Activated CD4-positive, alpha-beta T cell treated with anti-CD3 and anti-CD28 coated beads, Interleukin-2, amount 10 ng/mL, durations not matched to agents 7 days and 5 days (primary cell): Measurements from ENCODE around the gene SERPINB2. TPM values are rescaled to one million over a fixed set of nuclear protein-coding genes. Genes with fewer than 3 reads are reported as not detected.

Source experiments
- total RNA-seq, 2 experiments: library from RNA; stranded (reverse); gene quantifications; one replicate each; pipeline ENCODE4 v1.2.3, GENCODE V29; 2021

Gene SERPINB2
- total RNA-seq, 2 experiments from 2014 or later, result not detected

Other genes starting within 250 kb of the SERPINB2 start
- gene SERPINB4, start 243.4 kb upstream of the SERPINB2 start, total RNA-seq, result not detected
- not detected for gene SERPINB3, start 225.8 kb upstream of the SERPINB2 start, total RNA-seq
- not detected for gene SERPINB11, start 184.7 kb upstream of the SERPINB2 start, total RNA-seq
- not detected for gene SERPINB7, start 112.3 kb upstream of the SERPINB2 start, total RNA-seq
- not detected for gene SERPINB10, start 20.3 kb downstream of the SERPINB2 start, total RNA-seq
- gene HMSD, start 61.6 kb downstream of the SERPINB2 start, total RNA-seq, result 1 to 10 TPM in 1 of 2 experiments, under 1 TPM in 1; 0.94 to 1.0 TPM
- gene SERPINB8, start 82.4 kb downstream of the SERPINB2 start, total RNA-seq, result 1 to 10 TPM; 5.3 to 6.1 TPM